ENCODE measurements around the gene MAGT1. TPM values are rescaled to one million over a fixed set of nuclear protein-coding genes. Genes with fewer than 3 reads are reported as not detected.

Gene MAGT1
- total and polyA plus RNA-seq, 2 of the 4 experiments (the other 2 are of a cell fraction), result 27.3 to 74.7 TPM

DNA sequence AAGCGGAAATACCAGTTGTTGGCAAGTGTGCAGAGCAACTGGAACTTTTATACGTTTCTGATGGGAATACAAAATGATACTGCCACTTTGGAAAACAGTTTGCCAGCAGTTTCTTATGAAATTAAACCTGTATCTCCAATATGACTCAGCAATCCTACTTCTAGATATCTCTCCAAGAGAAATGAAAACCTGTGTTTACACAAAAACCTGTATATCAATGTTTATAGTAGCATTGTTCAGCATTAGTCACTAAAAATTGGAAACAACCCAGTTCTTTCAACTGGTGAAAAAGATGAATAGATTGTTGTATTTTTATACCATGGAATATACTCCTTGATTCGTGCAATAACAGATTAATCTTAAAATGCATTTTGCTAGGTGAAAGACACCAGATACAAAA, 42.1 kb upstream of the MAGT1 start:
- Histone ChIP-seq H3K4ac (ENCODE audit: low read depth, low read length) (no peak overlapping the region), H3K4me1 (ENCODE audit: control insufficient read depth, insufficient read depth, low read length) (no peaks in the 10 kb centered on the region; the same call in 1 of the 2 replicates), H4K8ac (ENCODE audit: low read depth in 2 of 2, low read length in 2 of 2) (no peak overlapping the region; a peak in 1 of 4 replicates), H3K27me3 (ENCODE audit: control insufficient read depth, insufficient read depth, low read length) (no peaks in the 10 kb centered on the region), H4K5ac (ENCODE audit: low read depth, low read length) (no peak overlapping the region), H2AK9ac (replicated peaks; ENCODE audit: low read depth, low read length, poor library complexity) (no peak overlapping the region), H4K20me1 (ENCODE audit: insufficient read depth, low read length) (no peaks in the 10 kb centered on the region), H2BK15ac (ENCODE audit: low read depth, low read length) (no peak overlapping the region; the same call in 2 of the 3 replicates), H2BK5ac (ENCODE audit: low read depth, low read length, poor library complexity, severe bottlenecking) (peak overlapping the region; percentile 77), H2AFZ (replicated peaks; ENCODE audit: low read length, poor library complexity) (no peak overlapping the region), H2AK5ac (ENCODE audit: low read depth, low read length) (no peak overlapping the region), H4K91ac (ENCODE audit: insufficient read depth, low read depth, low read length) (no peak overlapping the region), H2BK20ac (ENCODE audit: low read depth, low read length) (no peak overlapping the region), H3K9me3 (ENCODE audit: control insufficient read depth, insufficient read depth, low read length) (no peaks in the 10 kb centered on the region), H3K79me1 (ENCODE audit: low read depth in 1 of 2, low read length in 2 of 2) (no peaks in the 10 kb centered on the region; a peak in 2 of 4 replicates), H3K56ac (ENCODE audit: extremely low read depth, insufficient read depth, low read length) (no peak overlapping the region), H3K4me2 (ENCODE audit: low read depth, low read length) (peak overlapping the region; percentile 33; the same call in 1 of the 2 replicates), H3K23ac (ENCODE audit: low read depth, low read length) (no peak overlapping the region), H3K18ac (ENCODE audit: low read depth, low read length) (peak overlapping the region; percentile 44; the same call in 1 of the 2 replicates), H3K27ac (ENCODE audit: insufficient read depth, low read length) (peak overlapping the region; percentile 42; the same call in 1 of the 2 replicates), H3K4me3 (ENCODE audit: insufficient read depth, low read depth, low read length) (no peak overlapping the region), H3K9ac (ENCODE audit: low read depth, low read length) (no peak overlapping the region), H3K9me1 (ENCODE audit: insufficient read depth, low read length) (no peaks in the 10 kb centered on the region; the same call in 1 of the 2 replicates), H2BK120ac (ENCODE audit: low read depth, low read length) (no peak overlapping the region), H3K14ac (replicated peaks; ENCODE audit: low read depth, low read length) (no peak overlapping the region), H3K36me3 (ENCODE audit: control insufficient read depth, insufficient read depth, low read length) (no peaks in the 10 kb centered on the region)
- peak; percentile 80 for DNase-seq
- BruUV-seq (replicated peaks), result no TSS peak
- POLR2A ChIA-PET (ENCODE audit: unreplicated experiment), result no interaction called here
- CTCF ChIA-PET, result no interaction called here
- peak; percentile 14; the same call in 1 of the 2 replicates for ATAC-seq (ENCODE audit: low read depth)
- intact Hi-C loops (cut with micrococcal nuclease), result no loop called here
- no CpG with 5 or more reads among the region's 3 CpGs for WGBS, 2 experiments (ENCODE audit: extremely low coverage in 2 of 2, insufficient read length in 1 of 2)
- dilution Hi-C loops (cut with HindIII; ENCODE audit: low sequenced_read_pairs, unreplicated experiment), result no loop called here
- TF ChIP-seq, protein P1, sequence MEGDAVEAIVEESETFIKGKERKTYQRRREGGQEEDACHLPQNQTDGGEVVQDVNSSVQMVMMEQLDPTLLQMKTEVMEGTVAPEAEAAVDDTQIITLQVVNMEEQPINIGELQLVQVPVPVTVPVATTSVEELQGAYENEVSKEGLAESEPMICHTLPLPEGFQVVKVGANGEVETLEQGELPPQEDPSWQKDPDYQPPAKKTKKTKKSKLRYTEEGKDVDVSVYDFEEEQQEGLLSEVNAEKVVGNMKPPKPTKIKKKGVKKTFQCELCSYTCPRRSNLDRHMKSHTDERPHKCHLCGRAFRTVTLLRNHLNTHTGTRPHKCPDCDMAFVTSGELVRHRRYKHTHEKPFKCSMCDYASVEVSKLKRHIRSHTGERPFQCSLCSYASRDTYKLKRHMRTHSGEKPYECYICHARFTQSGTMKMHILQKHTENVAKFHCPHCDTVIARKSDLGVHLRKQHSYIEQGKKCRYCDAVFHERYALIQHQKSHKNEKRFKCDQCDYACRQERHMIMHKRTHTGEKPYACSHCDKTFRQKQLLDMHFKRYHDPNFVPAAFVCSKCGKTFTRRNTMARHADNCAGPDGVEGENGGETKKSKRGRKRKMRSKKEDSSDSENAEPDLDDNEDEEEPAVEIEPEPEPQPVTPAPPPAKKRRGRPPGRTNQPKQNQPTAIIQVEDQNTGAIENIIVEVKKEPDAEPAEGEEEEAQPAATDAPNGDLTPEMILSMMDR (conservative IDR thresholded peaks at IDR 0.05; ENCODE audit: low read depth, low read length), result no peak
- TF ChIP-seq RAD21 (IDR thresholded peaks at IDR 0.05; ENCODE audit: low read length) (no peak), MAFK (IDR thresholded peaks at IDR 0.05; ENCODE audit: low read depth, low read length) (peak; percentile 68), FOS (IDR thresholded peaks at IDR 0.05; ENCODE audit: low read depth, low read length) (peak; percentile 51), NFE2L2 (IDR thresholded peaks at IDR 0.05; ENCODE audit: low read depth, low read length) (peak; percentile 92), RCOR1 (IDR thresholded peaks at IDR 0.05; ENCODE audit: insufficient replicate concordance, low read length) (no peak)
- TF ChIP-seq, protein P2, sequence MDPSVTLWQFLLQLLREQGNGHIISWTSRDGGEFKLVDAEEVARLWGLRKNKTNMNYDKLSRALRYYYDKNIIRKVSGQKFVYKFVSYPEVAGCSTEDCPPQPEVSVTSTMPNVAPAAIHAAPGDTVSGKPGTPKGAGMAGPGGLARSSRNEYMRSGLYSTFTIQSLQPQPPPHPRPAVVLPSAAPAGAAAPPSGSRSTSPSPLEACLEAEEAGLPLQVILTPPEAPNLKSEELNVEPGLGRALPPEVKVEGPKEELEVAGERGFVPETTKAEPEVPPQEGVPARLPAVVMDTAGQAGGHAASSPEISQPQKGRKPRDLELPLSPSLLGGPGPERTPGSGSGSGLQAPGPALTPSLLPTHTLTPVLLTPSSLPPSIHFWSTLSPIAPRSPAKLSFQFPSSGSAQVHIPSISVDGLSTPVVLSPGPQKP (IDR thresholded peaks at IDR 0.05; ENCODE audit: borderline replicate concordance, low read depth, low read length), result no peak
- in situ Hi-C loops (cut with MboI; ENCODE audit: low sequenced_read_pairs), result no loop called here

All from IMR-90 (cell line).